B cell (primary cell): Measurements from ENCODE around the gene PTPRS. TPM values are rescaled to one million over a fixed set of nuclear protein-coding genes. Genes with fewer than 3 reads are reported as not detected.

Experiments used
- ATAC-seq: fragments of 200-7000 bp; cut with Tn5 transposase; one replicate; pipeline ENCODE4 v1.10.0; 2021; ENCODE audit warnings: low read depth, mild to moderate bottlenecking, moderate number of reproducible peaks, moderate library complexity
- CTCF ChIA-PET: fragments of 350-600 bp; sonication (Branson Sonifier 250); formaldehyde crosslinking; loops from one replicate; lab custom pipeline; 2021; ENCODE audit warnings: antibody characterized with exemption, inconsistent platforms; lab: Charles Lee
- POLR2A ChIA-PET: fragments of 350-600 bp; sonication (Branson Sonifier 250); formaldehyde crosslinking; loops from one replicate; lab custom pipeline; 2021; ENCODE audit warnings: antibody characterized with exemption; lab: Charles Lee
- DNase-seq: peaks from one replicate; pipeline ENCODE4 v3.0.0; 2013
- H2AFZ ChIP-seq: 2 replicates; pipeline ENCODE4 v1.6.1; 2012; ENCODE audit warnings: mild to moderate bottlenecking, low read depth, low read length; ENCODE audit not compliant: insufficient read depth, poor library complexity, severe bottlenecking
- H3K27ac ChIP-seq, 2 donors: 1 replicate in 1 of 2; 2 replicates in 1 of 2; pipeline ENCODE4 v1.5.1; 2012 to 2013; ENCODE audit warnings: low read length in 2 of 2, mild to moderate bottlenecking in 2 of 2, moderate library complexity in 1 of 2
- H3K27me3 ChIP-seq, 4 experiments: fragments of 200-600 bp in 1 of 4; sonication (generic) in 1 of 4; replicated peaks in 1 of 4; 1 replicate in 2 of 4; 2 replicates in 2 of 4; pipeline versions ENCODE4 v1.6.1 to v1.7.0; 2013 to 2016; ENCODE audit warnings: low read length in 3 of 4, mild to moderate bottlenecking in 2 of 4, mixed read lengths in 1 of 4, moderate library complexity in 1 of 4; ENCODE audit not compliant: insufficient read depth in 4 of 4, control insufficient read depth in 3 of 4; ENCODE audit errors: control extremely low read depth in 1 of 4
- H3K36me3 ChIP-seq, 2 experiments: replicated peaks in 1 of 2; 1 replicate in 1 of 2; 2 replicates in 1 of 2; pipeline versions ENCODE4 v1.6.1 to v1.7.1; 2013; ENCODE audit warnings: low read length in 1 of 2; ENCODE audit not compliant: insufficient read depth in 2 of 2, control insufficient read depth in 1 of 2; ENCODE audit errors: control extremely low read depth in 1 of 2, extremely low read depth in 1 of 2
- H3K4me1 ChIP-seq, 2 donors: fragments of 200-600 bp in 1 of 2; sonication (generic) in 1 of 2; 1 replicate in 1 of 2; 2 replicates in 1 of 2; pipeline versions ENCODE4 v1.5.1 to v1.6.1; 2013 to 2017; ENCODE audit warnings: low read length in 2 of 2; ENCODE audit not compliant: control insufficient read depth in 2 of 2, insufficient read depth in 2 of 2
- H3K4me2 ChIP-seq: replicated peaks from 2 replicates; pipeline ENCODE3; 2012; ENCODE audit warnings: mild to moderate bottlenecking, low read depth, low read length; ENCODE audit not compliant: poor library complexity, severe bottlenecking
- H3K4me3 ChIP-seq, 5 experiments: fragments of 200-600 bp in 1 of 5; sonication (generic) in 1 of 5; 1 replicate in 3 of 5; 2 replicates in 2 of 5; pipeline versions ENCODE4 v1.5.1 to v1.7.0; 2011 to 2016; ENCODE audit warnings: low read length in 4 of 5, mild to moderate bottlenecking in 4 of 5, low read depth in 2 of 5, control low read depth in 1 of 5, moderate library complexity in 1 of 5; ENCODE audit not compliant: insufficient read depth in 1 of 5; ENCODE audit errors: control extremely low read depth in 1 of 5, extremely low read depth in 1 of 5
- H3K79me2 ChIP-seq: fragments of 200-600 bp; sonication (generic); one replicate; pipeline ENCODE4 v1.6.0; 2016; ENCODE audit warnings: low read length; ENCODE audit not compliant: control insufficient read depth, insufficient read depth
- H3K9ac ChIP-seq: fragments of 200-600 bp; sonication (generic); 2 replicates; pipeline ENCODE4 v1.6.1; 2017; ENCODE audit warnings: mild to moderate bottlenecking, low read length, moderate library complexity
- H3K9me3 ChIP-seq, 3 donors: one replicate each; pipeline versions ENCODE4 v1.6.1 to v1.7.1; 2013; ENCODE audit warnings: low read length in 2 of 3; ENCODE audit not compliant: control insufficient read depth in 2 of 3, insufficient read depth in 1 of 3; ENCODE audit errors: control extremely low read depth in 1 of 3
- H4K20me1 ChIP-seq: 2 replicates; pipeline ENCODE4 v1.6.0; 2012; ENCODE audit warnings: mild to moderate bottlenecking, low read length; ENCODE audit not compliant: insufficient read depth, control insufficient read depth, poor library complexity, severe bottlenecking
- H3K27ac Mint-ChIP-seq: one replicate; pipeline ENCODE4 v1.8.0; 2021; ENCODE audit warnings: mixed read lengths
- H3K27me3 Mint-ChIP-seq: one replicate; pipeline ENCODE4 v1.8.0; 2021; ENCODE audit warnings: mixed read lengths
- H3K4me1 Mint-ChIP-seq: one replicate; pipeline ENCODE4 v1.8.0; 2021; ENCODE audit warnings: mixed read lengths
- H3K4me3 Mint-ChIP-seq: one replicate; pipeline ENCODE4 v1.8.0; 2021; ENCODE audit warnings: mixed read lengths
- H3K9me3 Mint-ChIP-seq: one replicate; pipeline ENCODE4 v1.8.0; 2022; ENCODE audit warnings: mixed read lengths; ENCODE audit not compliant: insufficient read depth
- EZH2 ChIP-seq: IDR thresholded peaks from 2 replicates; pipeline ENCODE4 v1.6.1; 2012; ENCODE audit warnings: borderline replicate concordance, low read depth, mild to moderate bottlenecking, moderate library complexity, low read length; ENCODE audit not compliant: insufficient read depth, poor library complexity, severe bottlenecking
- WGBS: methylation state at CpG from one replicate; pipeline ENCODE4 v1.1.5; 2013; ENCODE audit warnings: missing lambda C conversion rate; ENCODE audit not compliant: insufficient coverage; 5-methylcytosine and 5-hydroxymethylcytosine counted together
- intact Hi-C: fragments of 100-400 bp; cut with micrococcal nuclease; formaldehyde crosslinking; loops from one replicate; pipeline ENCODE4 v1.10.0; 2022
- polyA plus RNA-seq: library from polyadenylated mRNA; depleted of rRNA; stranded (reverse); fragments of >200 nt; gene quantifications from 2 replicates; pipeline ENCODE4 v1.2.3, GENCODE V29; 2012
- total RNA-seq, 2 donors: library from RNA; stranded (reverse); fragments of 120-200 nt in 1 of 2; gene quantifications; 1 replicate in 1 of 2; 2 replicates in 1 of 2; pipeline versions ENCODE4 v1.2.3 to v1.2.4, GENCODE V29; 2013 to 2022
- TF ChIP-seq, protein P1 (sequence below): fragments of 200-600 bp; IDR thresholded peaks from one replicate; pipeline ENCODE4 v1.8.0; 2022; ENCODE audit warnings: antibody characterized with exemption, mild to moderate bottlenecking

PTPRS gene
- total and polyA plus RNA-seq, 2 donors (not counting 1 experiment from before 2014, with no cell fraction given): 6.5 to 10.0 TPM

DNA sequence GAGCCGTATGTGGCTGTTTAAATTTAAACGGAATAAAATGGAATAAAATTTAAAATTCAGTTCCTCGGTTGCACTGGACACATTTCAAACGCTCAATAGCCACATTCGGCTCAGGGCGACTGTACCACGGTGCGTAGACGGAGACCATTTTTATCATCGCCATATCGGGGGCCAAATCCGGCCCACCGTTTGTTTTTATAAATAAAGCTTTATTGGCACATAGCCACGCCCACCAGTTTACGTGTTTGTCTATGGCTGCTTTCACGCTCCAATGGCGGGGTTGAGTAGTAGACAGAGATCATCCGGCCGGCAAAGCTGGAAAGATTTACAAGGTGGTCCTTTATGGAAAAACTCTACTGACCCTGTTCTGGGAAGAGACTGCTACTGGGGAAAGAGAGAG lies 33.0 kb downstream of the PTPRS start:
- intact Hi-C loops: no loop called here

DNA sequence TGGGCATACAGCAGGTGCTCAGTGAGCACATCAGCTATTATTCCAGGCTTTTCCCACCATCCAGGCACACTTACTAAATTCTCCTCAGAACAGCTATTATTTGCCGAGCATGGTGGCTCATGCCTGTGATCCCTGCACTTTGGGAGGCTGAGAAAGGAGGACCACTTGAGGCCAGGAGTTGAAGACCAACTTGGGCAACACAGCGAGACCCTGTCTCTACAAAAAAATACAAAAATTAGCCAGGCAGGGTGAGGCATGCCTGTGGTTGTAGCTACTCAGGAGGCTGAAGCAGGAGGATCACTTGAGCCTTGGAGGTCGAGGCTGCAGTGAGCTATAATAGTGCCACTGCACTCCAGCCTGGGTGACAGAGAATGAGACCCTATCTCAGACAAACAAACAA lies 35.4 kb downstream of the PTPRS start:
- CTCF ChIA-PET: no interaction called here
- no peak for TF ChIP-seq EZH2
- TF ChIP-seq, protein P1, sequence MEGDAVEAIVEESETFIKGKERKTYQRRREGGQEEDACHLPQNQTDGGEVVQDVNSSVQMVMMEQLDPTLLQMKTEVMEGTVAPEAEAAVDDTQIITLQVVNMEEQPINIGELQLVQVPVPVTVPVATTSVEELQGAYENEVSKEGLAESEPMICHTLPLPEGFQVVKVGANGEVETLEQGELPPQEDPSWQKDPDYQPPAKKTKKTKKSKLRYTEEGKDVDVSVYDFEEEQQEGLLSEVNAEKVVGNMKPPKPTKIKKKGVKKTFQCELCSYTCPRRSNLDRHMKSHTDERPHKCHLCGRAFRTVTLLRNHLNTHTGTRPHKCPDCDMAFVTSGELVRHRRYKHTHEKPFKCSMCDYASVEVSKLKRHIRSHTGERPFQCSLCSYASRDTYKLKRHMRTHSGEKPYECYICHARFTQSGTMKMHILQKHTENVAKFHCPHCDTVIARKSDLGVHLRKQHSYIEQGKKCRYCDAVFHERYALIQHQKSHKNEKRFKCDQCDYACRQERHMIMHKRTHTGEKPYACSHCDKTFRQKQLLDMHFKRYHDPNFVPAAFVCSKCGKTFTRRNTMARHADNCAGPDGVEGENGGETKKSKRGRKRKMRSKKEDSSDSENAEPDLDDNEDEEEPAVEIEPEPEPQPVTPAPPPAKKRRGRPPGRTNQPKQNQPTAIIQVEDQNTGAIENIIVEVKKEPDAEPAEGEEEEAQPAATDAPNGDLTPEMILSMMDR: no peak
- no peak overlapping the region for H3K9ac ChIP-seq
- no peak overlapping the region for H3K27ac ChIP-seq
- peaks cover 0 to 10% (median 0%) of the 10 kb centered on the region in 3 donors for H3K9me3 ChIP-seq
- H3K4me1 ChIP-seq: no peaks in the 10 kb centered on the region
- H2AFZ ChIP-seq: no peak overlapping the region
- peaks cover 0 to 2% (median 0%) of the 10 kb centered on the region in 4 experiments for H3K27me3 ChIP-seq
- DNase-seq: no peak
- H3K4me3 ChIP-seq: no peak overlapping the region
- Mint-ChIP-seq H3K4me1 (no peaks in the 10 kb centered on the region), H3K4me3 (no peak overlapping the region), H3K9me3 (no peaks in the 10 kb centered on the region), H3K27ac (no peak overlapping the region), H3K27me3 (peaks cover 5% of the 10 kb centered on the region)
- no peaks in the 10 kb centered on the region for H3K79me2 ChIP-seq
- H3K36me3 ChIP-seq: no peaks in the 10 kb centered on the region
- intact Hi-C loops: no loop called here
- H4K20me1 ChIP-seq: no peaks in the 10 kb centered on the region
- H3K4me2 ChIP-seq: no peak overlapping the region
- POLR2A ChIA-PET: no interaction called here
- ATAC-seq: no peak
- WGBS: no CpG with 5 or more reads among the region's 3 CpGs

More for the DNA sequence above, 33.0 kb downstream of the PTPRS start:
- H3K4me1 Mint-ChIP-seq: no peaks in the 10 kb centered on the region
- no peak for DNase-seq
- no peaks in the 10 kb centered on the region for H3K36me3 ChIP-seq
- H3K9ac ChIP-seq: no peak overlapping the region
- H3K4me3 ChIP-seq: no peak overlapping the region
- H3K4me2 ChIP-seq: no peak overlapping the region
- H3K9me3 Mint-ChIP-seq: no peaks in the 10 kb centered on the region
- H3K4me3 Mint-ChIP-seq: no peak overlapping the region
- H3K9me3 ChIP-seq: peaks cover 0 to 16% (median 0%) of the 10 kb centered on the region in 3 donors
- ATAC-seq: no peak
- no peak overlapping the region for H3K27ac Mint-ChIP-seq
- TF ChIP-seq, protein P1: no peak
- no peak for TF ChIP-seq EZH2
- no peaks in the 10 kb centered on the region for H4K20me1 ChIP-seq
- H3K27me3 Mint-ChIP-seq: peaks cover 8% of the 10 kb centered on the region
- H3K4me1 ChIP-seq: no peaks in the 10 kb centered on the region
- H3K27me3 ChIP-seq: no peaks in the 10 kb centered on the region
- ChIA-PET CTCF (no interaction called here), POLR2A (no interaction called here)
- H2AFZ ChIP-seq: no peak overlapping the region
- no peaks in the 10 kb centered on the region for H3K79me2 ChIP-seq
- WGBS: 95% methylated on average over 17 of the region's 19 CpGs
- H3K27ac ChIP-seq: no peak overlapping the region
